COLO668 (cell line): ENCODE results near the gene LAMB4.

Experiments
- DNase-seq: peaks from one replicate; lab custom pipeline; 2025; ENCODE audit not compliant: unreplicated experiment; lab: John Stamatoyannopoulos, UW

The LAMB4 gene

GRCh38 chr7:108130261-108130660 lies at the start of gene LAMB4:
LAMB4 (minus strand) TSS chr7:108130361; CDS start chr7:108123164, 7,197 bp downstream.
- DNase-seq, result no peak

GRCh38 chr7:108178398-108178797 lies 48.2 kb upstream of the LAMB4 start:
- peak; percentile 94 for DNase-seq

GRCh38 chr7:108171164-108171563 lies 41.0 kb upstream of the LAMB4 start:
- no peak for DNase-seq

GRCh38 chr7:108170251-108170650 lies 40.1 kb upstream of the LAMB4 start:
- DNase-seq, result no peak

- DNase-seq, result no peak
Measured at GRCh38 chr7:108167460-108167859, 37.3 kb upstream of the LAMB4 start.

- DNase-seq, result peak; percentile 27
Measured at GRCh38 chr7:108166687-108167086, 36.5 kb upstream of the LAMB4 start.

- no peak for DNase-seq
Measured at GRCh38 chr7:108165723-108166122, 35.6 kb upstream of the LAMB4 start.

GRCh38 chr7:108164946-108165345 lies 34.8 kb upstream of the LAMB4 start:
- DNase-seq, result no peak

GRCh38 chr7:108164342-108164741 lies 34.2 kb upstream of the LAMB4 start:
- no peak for DNase-seq

- no peak for DNase-seq
Measured at GRCh38 chr7:108158776-108159175, 28.6 kb upstream of the LAMB4 start.

- DNase-seq, result no peak
Measured at GRCh38 chr7:108157606-108158335, 27.6 kb upstream of the LAMB4 start.

- no peak for DNase-seq
Measured at GRCh38 chr7:108156897-108157605, 26.9 kb upstream of the LAMB4 start.

GRCh38 chr7:108152198-108152597 lies 22.0 kb upstream of the LAMB4 start:
- DNase-seq, result no peak

GRCh38 chr7:108149908-108150307 lies 19.7 kb upstream of the LAMB4 start:
- DNase-seq, result no peak

GRCh38 chr7:108149119-108149518 lies 19.0 kb upstream of the LAMB4 start:
- no peak for DNase-seq

GRCh38 chr7:108147031-108147563 lies 16.9 kb upstream of the LAMB4 start:
- peak; percentile 93 for DNase-seq

- peak; percentile 51 for DNase-seq
Measured at GRCh38 chr7:108146070-108146842, 16.1 kb upstream of the LAMB4 start.

- no peak for DNase-seq
Measured at GRCh38 chr7:108145401-108145800, 15.2 kb upstream of the LAMB4 start.

- no peak for DNase-seq
Measured at GRCh38 chr7:108144931-108145330, 14.8 kb upstream of the LAMB4 start.

- no peak for DNase-seq
Measured at GRCh38 chr7:108143658-108144420, 13.7 kb upstream of the LAMB4 start.
